Left ventricle myocardium inferior (tissue), 1 donor: ENCODE data around the gene GLIPR1. TPM values are rescaled to one million over a fixed set of nuclear protein-coding genes. Genes with fewer than 3 reads are reported as not detected.
"Not testable (repeated sequence)": the region's sequence is repeated elsewhere in the genome, so short reads cannot be mapped to it uniquely, and the experiment has no call there.

ENCODE experiments used
- DNase-seq: peaks from one replicate; pipeline ENCODE4 v3.0.0-alpha.2; 2020
- H3K27ac ChIP-seq: fragments of 200-600 bp; replicated peaks from 2 replicates; pipeline ENCODE4 v1.8.0; 2021
- H3K27me3 ChIP-seq: fragments of 200-600 bp; 2 replicates; pipeline ENCODE4 v1.8.0; 2021; ENCODE audit warnings: low read depth
- H3K36me3 ChIP-seq: fragments of 200-600 bp; 2 replicates; pipeline ENCODE4 v1.8.0; 2021
- H3K4me1 ChIP-seq: fragments of 200-600 bp; 2 replicates; pipeline ENCODE4 v1.8.0; 2021
- H3K4me3 ChIP-seq: fragments of 200-600 bp; 2 replicates; pipeline ENCODE4 v1.8.0; 2021; ENCODE audit warnings: mild to moderate bottlenecking, moderate library complexity
- H3K9me3 ChIP-seq: fragments of 200-600 bp; replicated peaks from 2 replicates; pipeline ENCODE4 v1.8.0; 2021
- intact Hi-C: fragments of 100-400 bp; cut with micrococcal nuclease; formaldehyde crosslinking; loops from one replicate; pipeline ENCODE4 v1.11.0; 2022
- total RNA-seq: library from RNA; stranded (reverse); fragmentation: NEBNext Ultra II Directional; extraction: Animal tissue kit (Norgen Biotek cat#: 25700); gene quantifications from one replicate; pipeline ENCODE4 v1.2.1, GENCODE V29; 2021
- TF ChIP-seq, protein P1 (sequence below): fragments of 200-600 bp; IDR thresholded peaks from 2 replicates; pipeline ENCODE4 v1.8.0; 2021; ENCODE audit warnings: antibody characterized with exemption, mild to moderate bottlenecking, borderline replicate concordance
- donor health status: DM: no; HTN: yes; CAD: no; lungs with severe emphysema.

Gene GLIPR1
- total RNA-seq, 1 donor from 2014 or later: 7.0 TPM

DNA sequence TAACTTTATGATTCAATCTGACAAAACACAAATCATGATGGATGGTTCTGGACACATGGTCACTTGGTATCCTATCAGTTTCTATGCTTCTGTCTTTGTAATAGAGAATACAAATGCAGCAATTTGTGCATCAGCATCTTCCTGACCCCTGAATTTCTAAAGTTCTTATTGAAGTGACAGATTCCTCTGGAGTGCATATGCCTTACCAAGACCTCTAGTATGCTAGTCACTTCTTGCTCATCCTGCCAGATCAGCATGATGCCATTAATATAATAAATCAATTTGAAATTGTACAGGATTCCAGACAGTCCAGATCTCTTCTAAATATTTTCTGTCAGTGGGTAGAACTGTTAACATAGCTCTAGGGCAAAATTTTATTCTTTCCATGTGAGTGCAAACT, 40.6 kb upstream of the GLIPR1 start:
- no peak overlapping the region for H3K27ac ChIP-seq
- H3K4me3 ChIP-seq: no peak overlapping the region
- intact Hi-C loops: no loop called here
- H3K27me3 ChIP-seq: no peaks in the 10 kb centered on the region
- H3K4me1 ChIP-seq: no peaks in the 10 kb centered on the region
- peaks cover 41% of the 10 kb centered on the region for H3K9me3 ChIP-seq
- DNase-seq: no peak
- TF ChIP-seq, protein P1, sequence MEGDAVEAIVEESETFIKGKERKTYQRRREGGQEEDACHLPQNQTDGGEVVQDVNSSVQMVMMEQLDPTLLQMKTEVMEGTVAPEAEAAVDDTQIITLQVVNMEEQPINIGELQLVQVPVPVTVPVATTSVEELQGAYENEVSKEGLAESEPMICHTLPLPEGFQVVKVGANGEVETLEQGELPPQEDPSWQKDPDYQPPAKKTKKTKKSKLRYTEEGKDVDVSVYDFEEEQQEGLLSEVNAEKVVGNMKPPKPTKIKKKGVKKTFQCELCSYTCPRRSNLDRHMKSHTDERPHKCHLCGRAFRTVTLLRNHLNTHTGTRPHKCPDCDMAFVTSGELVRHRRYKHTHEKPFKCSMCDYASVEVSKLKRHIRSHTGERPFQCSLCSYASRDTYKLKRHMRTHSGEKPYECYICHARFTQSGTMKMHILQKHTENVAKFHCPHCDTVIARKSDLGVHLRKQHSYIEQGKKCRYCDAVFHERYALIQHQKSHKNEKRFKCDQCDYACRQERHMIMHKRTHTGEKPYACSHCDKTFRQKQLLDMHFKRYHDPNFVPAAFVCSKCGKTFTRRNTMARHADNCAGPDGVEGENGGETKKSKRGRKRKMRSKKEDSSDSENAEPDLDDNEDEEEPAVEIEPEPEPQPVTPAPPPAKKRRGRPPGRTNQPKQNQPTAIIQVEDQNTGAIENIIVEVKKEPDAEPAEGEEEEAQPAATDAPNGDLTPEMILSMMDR: no peak
- H3K36me3 ChIP-seq: no peaks in the 10 kb centered on the region

DNA sequence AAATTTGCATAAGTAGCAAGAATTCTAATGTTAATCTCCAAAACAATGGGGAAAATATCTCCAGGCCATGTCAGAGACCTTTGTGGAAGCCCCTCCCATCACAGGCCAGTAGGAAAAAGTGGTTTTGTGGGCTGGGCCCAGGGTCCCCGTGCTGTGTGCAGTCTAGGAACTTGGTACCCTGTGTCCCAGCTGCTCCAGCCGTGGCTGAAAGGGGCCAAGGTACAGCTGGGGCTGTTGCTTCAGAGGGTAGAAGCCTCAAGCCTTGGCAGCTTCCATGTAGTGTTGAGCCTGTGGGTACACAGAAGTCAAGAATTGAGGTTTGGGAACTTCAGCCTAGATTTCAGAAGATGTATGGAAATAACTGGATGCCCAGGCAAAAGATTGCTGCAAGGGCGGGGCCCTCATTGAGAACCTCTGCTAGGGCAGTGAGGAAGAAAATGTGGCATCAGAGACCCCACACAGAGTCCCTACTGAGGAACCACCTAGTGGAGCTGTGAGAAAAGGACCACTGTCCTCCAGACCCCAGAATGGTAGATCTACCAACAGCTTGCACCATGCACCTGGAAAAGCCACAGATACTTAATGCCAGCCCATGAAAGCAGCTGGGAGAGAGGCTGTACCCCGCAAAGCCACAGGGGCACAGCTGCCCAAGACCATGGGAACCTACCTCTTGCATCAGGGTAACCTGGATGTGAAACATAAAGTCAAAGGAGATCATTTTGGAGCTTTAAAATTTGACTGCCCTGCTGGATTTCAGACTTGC, 38.7 kb upstream of the GLIPR1 start:
- H3K4me1 ChIP-seq, H3K4me3 ChIP-seq, H3K27me3 ChIP-seq, H3K36me3 ChIP-seq, H3K27ac ChIP-seq, DNase-seq, intact Hi-C loops: not testable (repeated sequence)
- peaks cover 23% of the 10 kb centered on the region for H3K9me3 ChIP-seq

DNA sequence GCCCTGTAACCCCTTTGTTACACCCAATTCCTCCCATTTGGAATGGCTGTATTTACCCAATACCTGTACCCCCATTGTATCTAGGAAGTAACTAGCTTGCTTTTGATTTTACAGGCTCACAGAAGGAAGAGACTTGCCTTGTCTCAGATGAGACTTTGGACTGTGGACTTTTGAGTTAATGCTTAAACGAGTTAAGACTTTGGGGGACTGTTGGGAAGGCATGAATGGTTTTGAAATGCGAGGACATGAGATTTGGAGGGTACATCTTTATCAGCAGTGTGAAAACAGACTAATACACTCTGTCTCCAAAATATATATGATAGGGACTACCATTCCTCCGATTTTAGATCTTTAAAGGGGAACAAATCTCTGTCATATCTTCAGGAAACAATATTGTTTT, 38.1 kb upstream of the GLIPR1 start:
- intact Hi-C loops, H3K27ac ChIP-seq, H3K4me3 ChIP-seq, H3K36me3 ChIP-seq, H3K27me3 ChIP-seq, DNase-seq, H3K4me1 ChIP-seq: not testable (repeated sequence)
- H3K9me3 ChIP-seq: peaks cover 17% of the 10 kb centered on the region

DNA sequence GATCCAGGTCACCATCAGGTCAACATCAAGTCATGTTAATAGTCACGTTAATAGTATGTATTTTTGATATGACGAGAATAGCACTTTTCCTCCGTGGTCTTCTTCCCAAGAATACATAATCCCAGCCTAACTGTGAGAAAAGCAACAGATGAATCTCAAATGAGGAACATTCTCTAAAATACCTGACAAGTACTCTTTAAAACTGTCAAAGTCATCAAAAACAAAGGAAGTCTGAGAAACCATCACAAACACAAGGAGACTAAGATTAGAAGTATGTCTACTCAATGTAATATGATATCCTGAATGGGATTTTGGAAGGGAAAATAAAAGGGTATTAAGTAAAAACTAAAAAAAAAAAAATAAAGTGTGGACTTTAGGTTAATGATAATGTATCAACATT, 36.8 kb upstream of the GLIPR1 start:
- intact Hi-C loops: no loop called here
- TF ChIP-seq, protein P1: no peak
- Histone ChIP-seq H3K4me3 (no peak overlapping the region), H3K9me3 (peaks cover 9% of the 10 kb centered on the region), H3K27me3 (no peaks in the 10 kb centered on the region), H3K4me1 (no peaks in the 10 kb centered on the region), H3K27ac (no peak overlapping the region), H3K36me3 (no peaks in the 10 kb centered on the region)
- no peak for DNase-seq

DNA sequence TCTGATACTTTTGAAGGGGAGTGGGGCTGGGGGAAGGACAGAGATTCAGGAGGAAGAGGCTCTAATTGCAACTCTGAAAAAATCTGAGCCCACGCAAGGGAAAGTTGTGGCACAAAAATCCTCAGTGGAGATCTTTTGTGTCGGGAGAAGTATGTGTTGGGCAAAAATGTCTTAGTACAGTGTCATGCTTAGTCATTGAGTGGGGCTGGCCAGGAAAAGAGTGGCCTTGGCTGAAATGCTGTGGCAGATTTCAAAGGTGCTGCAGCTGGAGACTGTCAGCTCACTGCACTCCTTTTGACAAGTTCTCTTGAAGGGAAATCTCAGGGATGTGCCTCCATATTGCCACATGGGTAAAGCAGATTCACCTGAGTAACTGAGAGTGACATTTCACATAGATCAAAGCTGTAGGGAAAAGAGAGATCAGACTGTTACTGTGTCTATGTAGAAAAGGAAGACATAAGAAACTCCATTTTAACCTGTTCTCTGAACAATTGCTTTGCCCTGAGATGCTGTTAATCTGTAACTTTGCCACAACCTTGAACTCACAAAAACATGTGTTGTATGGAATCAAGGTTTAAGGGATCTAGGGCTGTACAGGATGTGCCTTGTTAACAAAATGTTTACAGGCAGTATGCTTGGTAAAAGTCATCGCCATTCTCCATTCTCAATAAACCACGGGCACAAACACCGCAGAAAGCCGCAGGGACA, 36.0 kb upstream of the GLIPR1 start:
- H3K27ac ChIP-seq: no peak overlapping the region
- TF ChIP-seq, protein P1: no peak
- H3K4me1 ChIP-seq: no peaks in the 10 kb centered on the region
- H3K27me3 ChIP-seq: no peaks in the 10 kb centered on the region
- no peak for DNase-seq
- H3K9me3 ChIP-seq: peaks cover 9% of the 10 kb centered on the region
- H3K36me3 ChIP-seq: no peaks in the 10 kb centered on the region
- intact Hi-C loops: no loop called here
- no peak overlapping the region for H3K4me3 ChIP-seq

DNA sequence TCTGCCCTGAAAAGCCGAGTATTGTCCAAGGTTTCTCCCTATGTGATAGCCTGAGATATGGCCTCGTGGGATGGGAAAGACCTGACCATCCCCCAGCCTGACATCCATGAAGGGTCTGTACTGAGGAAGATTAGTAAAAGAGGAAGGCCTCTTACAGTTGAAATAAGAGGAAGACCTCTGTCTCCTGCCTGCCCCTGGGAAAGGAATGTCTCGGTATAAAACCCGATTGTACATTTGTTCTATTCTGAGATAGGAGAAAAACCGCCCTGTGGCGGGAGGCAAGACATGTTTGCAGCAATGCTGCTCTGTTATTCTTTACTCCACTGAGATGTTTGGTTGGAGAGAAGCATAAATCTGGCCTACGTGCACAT, 35.4 kb upstream of the GLIPR1 start:
- H3K27me3 ChIP-seq, H3K27ac ChIP-seq, DNase-seq, intact Hi-C loops, H3K9me3 ChIP-seq, H3K4me1 ChIP-seq, H3K36me3 ChIP-seq, H3K4me3 ChIP-seq: not testable (repeated sequence)

DNA sequence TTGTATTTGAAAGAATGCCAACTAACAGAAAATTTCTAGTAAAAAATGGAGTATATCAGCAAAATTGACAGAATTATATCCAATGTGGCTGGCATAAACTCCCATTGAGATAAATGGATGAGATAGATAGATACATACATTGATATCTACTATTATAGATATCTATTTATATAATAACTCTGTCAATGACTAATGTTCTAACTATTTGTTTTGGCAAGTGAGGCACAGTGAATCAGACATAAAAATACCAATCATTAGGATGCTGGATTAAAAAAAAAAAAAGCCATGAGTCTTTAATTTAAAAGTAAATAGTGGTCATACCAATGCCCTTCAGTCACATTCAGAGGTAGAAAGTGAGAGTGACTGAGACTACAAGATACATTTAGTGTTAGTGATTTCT, 33.7 kb upstream of the GLIPR1 start:
- Histone ChIP-seq H3K27ac (no peak overlapping the region), H3K36me3 (no peaks in the 10 kb centered on the region), H3K4me3 (no peak overlapping the region), H3K27me3 (no peaks in the 10 kb centered on the region), H3K4me1 (no peaks in the 10 kb centered on the region), H3K9me3 (peaks cover 1% of the 10 kb centered on the region)
- TF ChIP-seq, protein P1: no peak
- intact Hi-C loops: no loop called here
- no peak for DNase-seq
